Epithelial cell of proximal tubule (primary cell): ENCODE measurements around the gene SCNN1A. TPM values are rescaled to one million over a fixed set of nuclear protein-coding genes. Genes with fewer than 3 reads are reported as not detected.

Experiments
- DNase-seq: peaks from one replicate; pipeline ENCODE4 v3.0.0-alpha.2; 2011; ENCODE audit warnings: low read depth
- H3K4me3 ChIP-seq: 2 replicates; pipeline ENCODE4 v1.5.1; 2011; ENCODE audit warnings: low read depth, mild to moderate bottlenecking, low read length
- CTCF ChIP-seq: conservative IDR thresholded peaks from 2 replicates; pipeline ENCODE4 v1.5.1; 2012; ENCODE audit warnings: low read depth, mild to moderate bottlenecking, low read length
- total RNA-seq: library from RNA; depleted of rRNA; stranded (reverse); fragments of >200 nt; gene quantifications from 2 replicates; pipeline ENCODE4 v1.2.3, GENCODE V29; 2015

The SCNN1A gene
- total RNA-seq = 15.6 and 52.2 TPM in 2 replicates

DNA sequence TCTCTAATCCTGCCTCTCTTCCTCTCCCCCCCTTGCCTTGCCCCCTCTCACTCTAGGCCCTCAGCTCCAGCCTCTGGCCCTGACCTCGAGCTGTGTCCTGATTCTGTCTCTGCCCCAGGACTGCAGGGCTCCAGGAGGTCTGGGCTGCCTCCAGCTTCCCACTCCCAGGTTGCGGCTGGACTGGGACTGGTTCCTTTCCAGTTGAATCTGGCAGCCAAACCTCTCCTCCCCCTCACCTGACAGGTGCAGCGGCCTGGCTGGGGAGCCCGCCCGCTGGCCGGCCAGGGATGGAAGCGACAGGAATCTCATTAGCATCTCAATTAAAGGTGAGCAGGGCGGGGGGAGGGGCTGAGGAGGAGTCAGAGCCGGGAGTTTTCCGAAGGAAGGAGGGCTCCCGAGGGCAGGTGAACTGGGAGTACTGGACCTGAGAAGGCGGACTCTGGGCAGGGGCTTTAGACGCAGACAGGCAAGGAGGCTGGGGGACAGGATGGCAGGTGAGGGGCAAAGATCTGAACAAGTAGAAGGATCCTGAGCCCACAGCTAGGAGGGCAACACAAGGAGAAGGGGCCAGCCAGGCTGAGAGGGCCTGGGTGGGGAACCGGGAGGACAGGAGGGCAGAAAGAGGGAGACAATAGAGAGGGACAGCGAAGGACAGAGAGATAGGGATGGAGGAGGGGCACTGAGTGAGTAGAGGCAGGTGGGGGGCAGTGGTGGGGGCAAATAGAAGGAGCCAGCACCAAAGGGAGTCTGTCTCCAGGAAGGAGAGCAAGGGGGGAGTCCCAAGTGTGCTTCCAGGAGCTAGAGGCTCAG lies at the start of gene SCNN1A:
Gene SCNN1A (minus strand): TSS at position 295 of the 810 bp plus-strand sequence. CDS start 780 bp downstream, outside the sequence.
- H3K4me3 ChIP-seq = peak within 1 kb of the TSS; percentile 87
- no peak for TF ChIP-seq CTCF
- no peak for DNase-seq

DNA sequence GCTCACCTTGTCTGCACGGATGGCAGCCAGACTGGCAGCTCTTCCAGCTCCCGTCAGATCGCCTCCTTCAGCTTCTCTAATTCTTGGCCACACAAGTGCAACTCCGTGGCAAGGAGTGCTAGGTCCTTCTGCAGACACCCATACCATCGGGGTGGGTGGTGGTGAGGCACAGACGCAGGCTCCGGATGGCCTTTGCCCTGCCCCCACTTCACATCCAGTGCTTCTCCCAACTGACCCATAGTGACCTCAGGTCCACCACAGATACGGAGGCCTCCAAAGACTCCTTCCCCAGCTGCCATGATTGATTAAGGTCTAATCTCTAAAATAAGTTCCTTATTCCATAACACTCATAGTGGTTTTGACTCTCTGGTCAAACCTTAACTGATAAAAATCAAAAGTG lies 49.5 kb upstream of the SCNN1A start:
- no peak for TF ChIP-seq CTCF
- no peak overlapping the region for H3K4me3 ChIP-seq
- DNase-seq = no peak

GRCh38 chr12:6424008-6424347 lies 48.6 kb upstream of the SCNN1A start:
- DNase-seq = peak; percentile 6
- no peak overlapping the region for H3K4me3 ChIP-seq
- TF ChIP-seq CTCF = no peak

DNA sequence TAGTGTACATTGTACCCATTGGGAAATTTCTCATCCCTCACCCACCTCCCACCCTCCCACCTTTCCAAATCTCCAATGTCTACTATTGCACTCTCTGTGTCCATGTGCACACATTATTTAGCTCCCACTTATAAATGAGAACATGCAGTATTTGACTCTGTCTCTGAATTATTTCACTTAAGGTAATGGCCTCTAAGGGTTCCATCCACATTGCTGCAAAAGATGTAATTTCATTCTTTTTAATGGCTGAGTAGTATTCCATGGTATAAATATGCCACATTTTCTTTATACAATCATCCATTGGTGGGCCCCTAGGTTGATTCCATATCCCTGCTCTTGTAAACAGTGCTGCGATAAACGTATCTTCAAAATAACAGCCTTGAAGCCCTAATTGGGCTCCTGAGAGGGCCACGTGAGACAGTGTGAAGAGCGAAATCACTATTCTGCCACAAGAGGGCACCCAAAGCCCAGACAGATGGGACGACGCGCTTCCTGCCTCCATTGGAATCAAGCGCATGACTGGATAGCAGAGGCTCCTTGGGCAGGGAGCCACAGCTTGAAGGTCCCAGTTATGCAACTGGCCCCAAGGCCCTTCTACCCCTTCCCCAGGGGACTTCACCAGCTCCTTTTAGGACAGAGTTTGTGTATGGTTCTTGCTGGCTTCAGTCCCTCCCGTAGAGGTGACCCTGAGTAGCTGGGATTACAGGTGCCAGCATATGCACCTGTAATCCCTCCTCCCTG lies 48.1 kb upstream of the SCNN1A start:
- no peak overlapping the region for H3K4me3 ChIP-seq
- peak; percentile 58 for DNase-seq
- peak; percentile 86 for TF ChIP-seq CTCF

DNA sequence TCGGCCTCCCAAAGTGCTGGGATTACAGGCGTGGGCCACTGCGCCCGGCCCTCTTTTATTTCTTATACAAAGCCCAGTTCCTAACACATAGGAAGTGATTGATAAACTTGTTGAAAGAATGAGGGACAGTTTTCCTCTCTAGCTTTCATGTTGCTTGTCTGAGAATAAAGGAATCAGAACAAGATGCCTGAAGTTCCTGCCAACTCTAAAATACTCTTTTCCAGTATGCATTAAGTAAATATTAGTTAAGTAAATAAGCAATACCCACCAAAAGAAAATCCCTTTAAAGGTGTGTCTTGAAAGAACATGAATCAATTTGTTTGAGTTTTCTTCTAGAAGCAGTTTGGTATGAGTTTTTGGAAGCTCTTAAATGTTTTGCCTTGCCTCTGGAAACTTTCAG lies 45.0 kb upstream of the SCNN1A start:
- no peak for TF ChIP-seq CTCF
- DNase-seq = no peak
- no peak overlapping the region for H3K4me3 ChIP-seq

DNA sequence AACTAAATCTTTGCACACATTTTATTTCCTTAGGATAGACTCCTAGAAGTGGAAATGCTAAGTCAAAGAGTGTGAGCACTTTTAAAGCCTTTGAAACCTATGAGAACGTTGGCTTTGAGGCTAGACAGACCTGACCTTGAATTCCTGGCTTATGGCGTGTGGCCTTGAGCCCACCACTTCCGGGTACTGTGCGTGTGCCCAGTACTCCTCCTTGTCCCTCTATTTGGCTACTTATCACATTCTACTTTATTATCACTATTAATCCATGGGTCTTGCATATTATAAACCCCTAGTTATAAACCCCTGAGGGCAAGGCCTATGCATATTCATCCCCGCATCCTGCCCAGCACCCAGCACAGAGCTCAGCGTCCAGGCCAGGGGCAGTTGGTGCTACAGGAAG lies 43.4 kb upstream of the SCNN1A start:
- no peak for TF ChIP-seq CTCF
- DNase-seq = no peak
- no peak overlapping the region for H3K4me3 ChIP-seq

- no peak for DNase-seq
- no peak overlapping the region for H3K4me3 ChIP-seq
- TF ChIP-seq CTCF = no peak
Measured at GRCh38 chr12:6416596-6416995, 41.2 kb upstream of the SCNN1A start.
